GM12873 (cell line): ENCODE results near the gene KAT6B.

Source experiments
- TF ChIP-seq, protein P1 (sequence below): IDR thresholded peaks from 2 replicates; pipeline ENCODE4 v1.5.1; 2012; ENCODE audit warnings: low read depth, mild to moderate bottlenecking, moderate library complexity, low read length, control low read depth; ENCODE audit not compliant: insufficient read depth; ENCODE audit errors: missing control alignments

The KAT6B gene

DNA sequence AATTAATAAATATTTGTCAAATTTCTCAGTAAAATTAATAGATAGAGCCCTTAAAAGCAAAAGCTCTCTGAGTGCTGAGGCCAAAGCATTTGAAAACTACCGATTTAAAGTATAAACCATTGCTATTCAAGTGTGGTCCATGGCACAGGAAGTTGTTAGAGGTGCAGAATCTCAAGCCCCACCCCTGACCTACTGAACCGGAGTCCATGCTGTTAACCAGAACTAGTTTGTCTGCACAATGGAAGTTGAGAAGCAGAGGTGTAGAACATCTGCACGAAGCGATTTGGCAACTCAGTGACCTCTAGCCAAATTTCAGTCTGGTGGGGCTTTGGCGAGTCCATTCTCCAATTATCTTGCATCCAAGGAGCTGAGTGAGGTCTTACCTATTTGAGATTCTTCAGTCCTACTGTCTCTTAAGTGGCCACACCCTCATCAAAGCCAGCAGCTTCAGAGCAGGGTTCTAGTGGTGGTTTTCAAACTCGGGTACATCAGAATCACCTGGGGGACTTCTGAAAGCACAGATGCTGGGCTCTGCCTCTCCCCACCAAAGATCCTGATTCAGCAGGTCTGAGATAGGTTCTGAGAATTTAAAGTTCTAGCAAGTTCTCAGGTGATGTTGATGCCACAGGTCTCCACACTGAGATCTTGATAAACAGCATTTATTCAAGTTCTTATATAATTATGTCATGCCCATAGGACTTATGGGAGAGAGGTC is 188.3 kb downstream of the KAT6B start:
- TF ChIP-seq, protein P1, sequence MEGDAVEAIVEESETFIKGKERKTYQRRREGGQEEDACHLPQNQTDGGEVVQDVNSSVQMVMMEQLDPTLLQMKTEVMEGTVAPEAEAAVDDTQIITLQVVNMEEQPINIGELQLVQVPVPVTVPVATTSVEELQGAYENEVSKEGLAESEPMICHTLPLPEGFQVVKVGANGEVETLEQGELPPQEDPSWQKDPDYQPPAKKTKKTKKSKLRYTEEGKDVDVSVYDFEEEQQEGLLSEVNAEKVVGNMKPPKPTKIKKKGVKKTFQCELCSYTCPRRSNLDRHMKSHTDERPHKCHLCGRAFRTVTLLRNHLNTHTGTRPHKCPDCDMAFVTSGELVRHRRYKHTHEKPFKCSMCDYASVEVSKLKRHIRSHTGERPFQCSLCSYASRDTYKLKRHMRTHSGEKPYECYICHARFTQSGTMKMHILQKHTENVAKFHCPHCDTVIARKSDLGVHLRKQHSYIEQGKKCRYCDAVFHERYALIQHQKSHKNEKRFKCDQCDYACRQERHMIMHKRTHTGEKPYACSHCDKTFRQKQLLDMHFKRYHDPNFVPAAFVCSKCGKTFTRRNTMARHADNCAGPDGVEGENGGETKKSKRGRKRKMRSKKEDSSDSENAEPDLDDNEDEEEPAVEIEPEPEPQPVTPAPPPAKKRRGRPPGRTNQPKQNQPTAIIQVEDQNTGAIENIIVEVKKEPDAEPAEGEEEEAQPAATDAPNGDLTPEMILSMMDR = no peak

DNA sequence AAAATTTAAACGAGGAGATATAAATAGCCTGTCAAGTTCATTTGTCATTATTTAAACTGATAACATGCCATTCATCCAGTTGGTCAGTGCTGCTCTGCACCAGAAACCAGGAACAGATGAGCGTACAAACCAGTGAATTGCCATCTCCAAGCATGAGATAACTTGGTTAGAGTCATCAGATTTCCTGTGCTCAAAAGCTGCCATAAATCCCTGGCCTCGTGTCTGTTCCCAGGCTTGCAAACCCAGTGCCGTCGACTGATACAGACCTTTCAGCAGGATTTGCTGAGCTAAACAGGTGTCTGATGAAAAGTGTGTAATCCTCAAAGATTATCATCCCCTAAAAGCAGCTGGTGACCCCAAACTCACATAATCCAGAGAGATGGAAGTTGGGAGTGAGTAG is 189.0 kb downstream of the KAT6B start:
- TF ChIP-seq, protein P1 = no peak

DNA sequence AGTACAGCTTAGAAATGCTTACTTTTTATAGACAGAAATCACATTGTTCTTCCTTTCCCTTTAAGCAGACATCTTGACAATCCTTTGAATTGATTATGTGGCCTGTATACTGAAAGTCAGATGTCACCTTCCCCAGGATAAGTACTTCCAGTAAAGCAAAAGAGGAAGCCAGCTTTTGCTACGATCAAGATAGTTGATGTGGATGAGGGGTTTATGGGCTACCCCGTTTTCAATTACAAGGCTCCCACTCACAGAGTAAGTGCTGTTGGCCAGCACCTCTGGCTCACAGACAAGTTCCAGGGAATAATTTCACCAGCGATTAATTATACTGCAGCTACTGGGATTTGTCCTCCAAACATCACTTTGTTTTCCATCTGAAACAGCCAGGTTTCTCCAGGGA is 189.9 kb downstream of the KAT6B start:
- TF ChIP-seq, protein P1 = no peak

DNA sequence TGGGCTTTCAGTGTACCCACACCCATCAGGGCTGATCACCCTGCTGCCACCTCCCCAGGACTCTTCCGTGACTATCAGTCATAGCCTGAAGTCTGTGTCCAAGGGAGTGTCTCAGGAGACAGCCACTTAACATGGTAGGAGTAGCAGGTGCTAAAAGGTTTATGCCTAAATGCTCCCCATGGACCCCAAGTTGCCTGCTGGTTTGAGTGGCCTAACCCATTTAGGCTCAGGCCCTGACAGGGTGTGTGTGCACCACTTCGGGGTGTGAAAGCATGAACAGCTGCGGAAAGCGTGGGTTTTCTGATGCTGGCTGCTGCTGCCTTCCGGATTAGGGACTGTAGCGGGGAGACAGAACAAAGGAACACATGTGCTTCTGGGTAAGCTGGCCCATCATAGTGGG is 191.9 kb downstream of the KAT6B start:
- TF ChIP-seq, protein P1 = no peak

DNA sequence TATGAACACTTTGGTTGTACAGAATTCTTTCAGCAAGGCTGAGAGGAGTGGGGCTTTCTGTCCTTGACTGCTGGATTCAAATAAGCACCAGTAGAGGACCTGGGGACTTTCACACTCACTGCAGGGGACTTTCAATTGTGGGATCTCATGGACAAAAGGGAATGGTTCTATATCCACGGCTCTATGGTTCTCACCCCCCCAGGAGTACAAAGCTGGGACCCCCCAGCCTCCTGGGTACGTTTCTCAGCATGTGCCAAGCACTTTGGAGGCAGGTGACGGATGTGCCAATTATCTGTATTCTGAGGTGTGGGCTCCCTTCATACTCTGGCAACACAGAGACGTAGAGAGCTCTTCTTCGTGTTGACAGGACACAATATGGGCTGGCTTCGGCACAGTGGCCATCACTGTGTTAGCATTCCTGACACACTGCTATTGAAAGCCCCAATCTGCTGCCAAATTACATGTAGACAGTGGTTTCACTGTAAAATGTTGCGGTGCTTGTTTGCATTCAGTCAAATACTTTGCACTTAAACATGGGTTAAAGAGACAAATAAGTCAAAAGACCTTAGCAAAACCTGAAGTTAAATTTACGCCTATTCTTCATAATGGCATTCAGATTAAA is 192.4 kb downstream of the KAT6B start:
- TF ChIP-seq, protein P1 = no peak

DNA sequence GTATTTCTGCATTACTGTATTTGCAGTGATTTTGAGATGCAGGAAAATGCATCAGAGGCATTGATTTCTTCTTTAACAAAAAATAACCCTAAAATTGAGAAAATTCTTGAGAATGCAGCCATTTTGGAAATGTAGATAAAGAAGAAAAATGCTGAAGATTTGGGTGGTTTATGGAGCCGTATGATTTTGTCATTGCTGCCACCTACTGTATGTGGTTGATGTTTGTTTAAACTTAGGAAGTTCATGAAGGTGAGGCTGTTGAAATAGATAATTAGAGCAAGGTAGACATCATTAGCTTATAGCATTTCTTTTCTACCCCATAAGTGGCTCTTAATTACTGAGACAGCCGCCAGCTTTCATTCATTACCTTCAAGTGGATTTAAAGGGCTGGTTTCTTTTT is 193.0 kb downstream of the KAT6B start:
- TF ChIP-seq, protein P1 = peak; percentile 44

DNA sequence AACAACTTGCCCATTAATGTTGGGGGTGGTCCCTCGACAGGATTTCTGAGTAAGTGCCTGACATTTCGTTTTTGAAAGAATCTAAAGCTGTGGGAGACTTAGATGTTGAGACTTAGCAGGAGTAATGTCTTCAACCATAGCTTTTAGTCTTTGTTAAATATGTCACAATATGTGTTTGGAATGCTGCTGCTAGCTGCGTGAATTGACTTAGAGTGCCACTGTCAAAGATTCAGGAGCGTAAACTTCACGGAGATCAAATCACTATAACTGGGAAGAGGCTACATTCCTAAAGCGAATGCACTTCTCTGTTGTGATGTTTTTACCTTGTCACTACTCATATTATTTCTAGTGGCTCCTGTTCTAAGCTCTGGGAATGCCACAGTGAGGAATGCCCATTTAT is 193.8 kb downstream of the KAT6B start:
- TF ChIP-seq, protein P1 = no peak
